ENCODE data around the gene AKAP8L.
A peak's percentile ranks its signal among the peaks of the same experiment; 100 is the strongest.

The AKAP8L gene

GRCh38 chr19:15418579-15419412 is at the start of gene AKAP8L:
TSS of gene AKAP8L (minus strand) at chr19:15418988. CDS start at chr19:15418923, 65 bp downstream.
- peak; percentile 100 for DNase-seq

GRCh38 chr19:15467734-15468214 is 49.0 kb upstream of the AKAP8L start:
- no peak for DNase-seq

GRCh38 chr19:15466851-15467733 is 48.3 kb upstream of the AKAP8L start:
- peak; percentile 75 for DNase-seq

- peak; percentile 72 for DNase-seq
These were observed 45.9 kb upstream of the AKAP8L start, which contains the start of gene RASAL3 for GRCh38 chr19:15464394-15465385. TSS of gene RASAL3 (minus strand) at chr19:15464544. CDS start at chr19:15464358, 186 bp downstream.

- DNase-seq, result peak; percentile 84
These were observed 45.1 kb upstream of the AKAP8L start for GRCh38 chr19:15463861-15464371.

- DNase-seq, result no peak
These were observed 42.9 kb upstream of the AKAP8L start for GRCh38 chr19:15461694-15462093.

DNA sequence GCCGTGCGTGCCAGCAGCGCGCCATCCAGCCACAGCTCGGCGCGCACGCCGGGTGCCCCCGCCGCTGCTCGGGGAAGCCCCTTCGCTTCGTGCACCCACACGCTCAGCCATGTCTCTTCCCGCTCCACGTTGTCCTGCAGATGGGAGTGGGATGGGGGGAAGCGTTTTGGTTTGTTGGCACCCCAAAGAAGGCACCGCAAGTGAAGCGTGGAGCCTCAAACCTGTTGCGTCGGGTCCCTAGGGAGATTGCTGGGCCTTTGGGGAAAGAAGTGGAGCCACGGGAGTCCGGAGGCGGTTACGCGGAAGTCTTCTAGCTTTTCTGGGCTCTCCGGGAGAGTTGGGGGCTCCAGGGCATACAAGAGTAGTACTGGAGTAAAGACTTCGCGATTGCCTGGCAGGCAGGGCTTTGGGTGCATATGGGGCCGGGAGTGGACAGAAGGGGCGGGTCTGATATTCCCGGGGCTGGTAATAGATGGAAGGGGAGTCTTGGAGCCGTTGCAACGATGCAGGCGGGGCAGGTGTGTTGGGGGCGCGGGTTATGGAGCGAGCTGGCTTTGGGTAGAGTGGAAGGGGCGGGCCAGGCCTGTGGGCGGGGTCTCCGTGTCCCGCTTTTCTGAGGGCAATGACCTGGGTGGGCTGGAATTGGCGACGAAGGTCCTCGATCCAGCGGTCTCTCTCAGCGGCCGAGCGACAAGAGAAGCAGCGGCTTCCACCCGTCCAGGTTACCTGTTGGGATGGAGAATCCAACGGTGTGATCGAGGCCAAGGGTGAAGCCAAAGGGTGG is 39.1 kb upstream of the AKAP8L start:
- no peak for DNase-seq

DNA sequence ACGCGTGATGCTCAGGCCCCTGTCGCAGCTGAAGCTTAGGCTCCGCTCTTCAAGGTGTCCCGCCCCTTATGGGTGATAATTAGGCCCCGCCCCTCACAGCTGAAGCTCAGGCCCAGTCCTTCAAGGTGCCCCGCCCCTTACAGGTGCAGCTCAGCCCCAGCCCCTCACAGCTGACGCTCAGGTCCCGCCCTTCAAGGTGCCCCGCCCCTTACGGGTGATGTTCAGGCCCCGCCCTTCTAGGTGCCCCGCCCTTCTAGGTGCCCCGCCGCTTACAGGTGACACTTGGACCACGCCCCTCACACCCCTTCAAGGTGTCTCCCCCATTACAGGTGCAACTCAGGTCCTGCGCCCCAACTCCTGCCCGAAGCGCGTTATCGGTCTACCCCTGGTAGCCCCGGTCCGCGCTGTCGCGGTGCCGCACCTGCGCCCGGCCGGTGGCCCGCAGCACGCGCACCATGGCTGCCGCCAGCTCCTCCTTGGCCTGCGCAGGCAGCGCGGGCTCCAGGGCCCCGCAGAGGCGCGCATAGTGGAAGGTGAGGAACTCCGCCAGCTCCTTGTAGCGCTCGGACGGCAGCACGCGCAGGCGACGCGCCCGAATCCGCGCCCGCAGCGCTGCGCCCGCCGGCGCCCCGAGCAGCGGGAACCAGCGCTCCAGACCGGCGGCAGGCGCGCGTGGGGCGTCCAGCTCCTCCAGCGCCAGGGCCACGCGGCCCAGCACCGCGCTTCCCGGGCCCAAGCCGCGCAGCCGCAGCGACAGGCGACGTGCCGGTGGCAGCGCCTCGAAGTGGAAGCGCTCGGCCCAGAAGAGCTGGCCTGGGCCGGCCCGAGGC is 38.3 kb upstream of the AKAP8L start:
- no peak for DNase-seq

DNA sequence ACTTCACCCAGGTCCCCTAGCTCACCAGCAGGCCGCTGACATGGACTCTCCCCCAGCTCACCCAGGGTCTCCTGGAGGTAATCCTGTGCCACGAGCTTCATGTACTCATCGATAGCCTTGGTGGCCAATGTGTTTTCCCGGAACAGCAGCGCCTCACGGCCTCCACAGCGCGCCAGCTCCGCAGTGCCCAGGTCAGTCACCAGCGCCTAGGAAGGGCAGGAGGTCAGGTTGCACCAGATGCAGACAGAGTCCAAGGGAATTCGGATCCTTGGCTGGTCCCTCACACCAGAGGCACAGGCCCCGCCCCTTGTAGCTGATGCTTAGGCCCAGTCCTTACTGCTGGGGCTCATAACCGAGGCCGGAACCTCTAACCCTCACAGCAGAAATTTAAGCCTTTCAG is 37.7 kb upstream of the AKAP8L start:
- DNase-seq, result no peak

- DNase-seq, result no peak
These were observed 37.2 kb upstream of the AKAP8L start for GRCh38 chr19:15455996-15456395.

GRCh38 chr19:15453906-15454860 is 35.4 kb upstream of the AKAP8L start:
- DNase-seq, result no peak

GRCh38 chr19:15453091-15453578 is 34.3 kb upstream of the AKAP8L start:
- no peak for DNase-seq

DNA sequence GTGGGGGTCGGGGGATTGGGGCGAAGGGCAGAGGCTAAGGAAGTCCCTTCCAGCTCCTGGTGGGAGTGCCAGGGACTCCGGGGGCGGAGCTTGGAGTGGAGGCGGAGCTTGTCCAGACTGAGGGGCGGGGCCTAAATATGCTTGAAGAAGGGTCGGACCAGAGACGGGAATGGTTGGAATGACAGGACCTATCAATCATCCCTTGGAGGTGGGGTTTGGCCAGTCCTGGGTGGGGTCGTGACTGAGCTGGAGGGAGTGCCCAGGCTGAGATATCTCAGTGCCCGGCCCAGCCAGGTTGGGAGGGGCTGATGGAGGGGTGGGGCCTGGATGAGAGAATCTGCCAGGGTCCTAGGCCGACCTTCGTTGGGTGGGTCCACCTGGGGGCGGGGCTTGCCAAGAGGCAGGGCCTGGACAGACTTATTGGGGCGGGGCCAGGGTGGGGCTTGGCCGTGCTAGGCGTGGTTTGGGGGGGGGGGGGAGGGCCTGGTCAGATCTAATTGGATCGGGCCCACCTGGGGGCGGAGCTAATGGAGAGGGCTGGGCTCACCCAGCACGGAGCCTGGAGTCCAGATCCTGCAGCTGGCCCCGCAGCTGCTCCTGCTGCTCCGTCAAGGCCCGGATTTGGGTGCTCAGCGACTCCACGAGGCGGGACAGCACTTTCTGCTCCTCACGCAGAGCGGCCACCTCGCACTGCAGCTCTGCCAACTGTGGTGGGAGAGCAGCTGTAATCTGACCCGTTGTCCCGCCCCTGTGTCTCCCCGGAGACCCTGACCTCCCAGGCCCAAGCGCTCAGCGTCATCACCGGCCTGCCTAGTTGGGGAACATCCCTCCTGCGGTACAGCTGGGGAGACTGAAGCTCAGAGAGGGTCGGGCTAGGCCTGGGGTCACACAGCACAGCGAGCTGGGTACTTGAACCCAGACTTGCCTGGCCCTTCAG is 33.6 kb upstream of the AKAP8L start:
- DNase-seq, result peak; percentile 11

DNA sequence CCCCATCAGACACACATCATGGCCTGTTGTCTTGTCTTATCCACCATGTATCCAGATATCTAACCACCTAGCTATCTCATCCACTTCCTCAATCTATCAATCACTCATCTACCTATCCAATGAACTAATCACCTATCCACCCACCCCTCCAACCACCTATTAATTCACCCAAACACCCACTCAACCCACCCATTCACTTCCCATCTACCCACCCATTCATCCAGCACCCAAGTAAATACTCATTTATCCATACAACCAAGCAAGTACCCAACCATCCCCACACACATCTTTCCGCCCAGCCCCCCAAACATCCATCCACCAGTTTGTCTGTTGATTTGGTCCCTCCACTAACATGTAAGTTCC is 31.7 kb upstream of the AKAP8L start:
- DNase-seq, result no peak

DNA sequence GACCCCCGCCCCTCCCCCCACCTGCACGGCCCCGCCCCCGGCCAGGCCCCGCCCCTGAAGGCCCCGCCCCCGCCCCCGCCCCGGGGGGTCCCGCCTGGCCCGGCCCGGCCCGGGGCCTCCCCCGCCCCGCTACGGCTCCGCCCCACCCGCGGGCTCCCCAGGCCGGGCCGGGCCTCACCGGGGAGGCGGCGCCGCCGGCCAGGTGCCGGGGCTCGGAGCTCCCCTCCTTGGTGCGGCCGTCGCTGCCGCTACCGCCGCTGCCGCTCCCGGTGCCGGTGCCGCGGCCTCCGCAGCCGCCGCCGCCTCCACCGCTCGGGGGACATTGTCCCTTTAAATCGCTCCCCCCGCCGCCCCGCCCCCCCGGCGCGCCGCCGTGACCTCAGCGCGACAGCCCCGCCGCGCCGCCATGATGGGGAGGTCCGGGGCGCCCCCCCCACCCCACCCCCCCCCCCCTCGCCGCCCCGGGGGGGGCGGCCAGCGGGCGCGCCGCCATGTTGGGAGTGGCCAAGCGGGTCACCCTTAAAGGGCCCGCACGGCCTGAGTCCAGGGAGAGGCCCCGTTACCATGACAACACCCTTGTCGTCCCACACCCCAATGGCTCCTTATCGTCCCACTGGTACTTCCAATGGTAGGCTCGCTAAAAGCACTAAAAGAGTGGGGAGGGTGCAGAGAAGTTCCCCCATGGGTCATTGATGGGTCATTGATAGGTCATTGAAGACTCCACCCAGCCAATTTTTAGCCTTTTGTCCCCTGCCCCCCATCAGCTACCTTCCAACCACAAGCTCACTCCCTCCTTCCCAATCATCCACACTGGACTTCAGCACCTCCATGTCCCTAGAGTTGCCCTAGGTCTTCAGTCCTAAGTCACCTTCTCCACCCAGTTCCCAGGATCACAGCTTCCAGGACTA is 31.1 kb upstream of the AKAP8L start, which contains the start of gene WIZ:
Gene WIZ, minus strand, starts transcription at position 337 of the 908 bp plus-strand sequence. CDS start 1,649 bp downstream, outside the sequence.
- DNase-seq, result peak; percentile 86

All from CD4-positive, alpha-beta T cell treated with Interleukin-21 for 1 hour (primary cell).